ENCODE results near the gene MB21D2.
"Not testable (repeated sequence)": the region's sequence is repeated elsewhere in the genome, so short reads cannot be mapped to it uniquely, and the experiment has no call there.

DNA sequence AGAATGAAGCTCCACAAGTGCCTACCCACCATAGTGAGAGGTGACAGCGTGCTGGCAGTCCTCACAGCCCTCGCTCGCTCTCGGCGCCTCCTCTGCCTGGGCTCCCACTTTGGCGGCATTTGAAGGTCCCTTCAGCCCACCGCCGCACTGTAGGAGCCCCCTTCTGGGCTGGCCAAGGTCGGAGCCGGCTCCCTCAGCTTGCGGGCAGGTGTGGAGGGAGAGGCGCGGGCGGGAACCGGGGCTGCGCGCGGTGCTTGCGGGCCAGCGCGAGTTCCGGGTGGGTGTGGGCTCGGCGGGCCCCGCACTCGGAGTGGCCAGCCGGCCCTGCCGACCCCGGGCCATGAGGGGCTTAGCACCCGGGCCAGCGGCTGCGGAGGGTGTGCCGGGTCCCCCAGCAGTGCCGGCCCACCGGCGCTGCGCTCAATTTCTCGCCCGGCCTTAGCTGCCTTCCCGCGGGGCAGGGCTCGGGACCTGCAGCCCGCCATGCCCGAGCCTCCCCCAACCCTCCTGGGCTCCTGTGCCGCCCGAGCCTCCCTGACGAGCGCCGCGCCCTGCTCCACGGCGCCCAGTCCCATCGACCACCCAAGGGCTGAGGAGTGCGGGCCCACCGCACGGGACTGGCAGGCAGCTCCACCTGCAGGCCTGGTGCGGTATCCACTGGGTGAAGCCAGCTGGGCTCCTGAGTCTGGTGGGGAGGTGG, 128.7 kb downstream of the MB21D2 start:
- TF ChIP-seq CTCF (IDR thresholded peaks at IDR 0.05; ENCODE audit: insufficient read depth, low read length); POLR2AphosphoS5 (IDR thresholded peaks at IDR 0.05; ENCODE audit: low read depth); GABPA (IDR thresholded peaks at IDR 0.05; ENCODE audit: low read depth): not testable (repeated sequence)
